ENCODE data around the gene AKR1B15.

The AKR1B15 gene

GRCh38 chr7:134612197-134612596 is 63.3 kb downstream of the AKR1B15 start:
- Histone ChIP-seq H3K4me3 (ENCODE audit: low read length) (no peak overlapping the region), H3K18ac (ENCODE audit: low read length) (no peak overlapping the region), H2BK5ac (ENCODE audit: low read length) (no peak overlapping the region), H3K9ac (ENCODE audit: low read length) (no peak overlapping the region), H2AK5ac (ENCODE audit: low read length) (no peak overlapping the region), H3K36me3 (ENCODE audit: control insufficient read depth, insufficient read depth, low read length) (no peaks in the 10 kb centered on the region), H3K27ac (ENCODE audit: low read depth, low read length) (no peak overlapping the region), H3K56ac (ENCODE audit: low read length) (no peak overlapping the region), H4K8ac (ENCODE audit: low read depth, low read length) (no peak overlapping the region), H3K4ac (ENCODE audit: low read depth, low read length) (no peak overlapping the region), H3K4me2 (ENCODE audit: low read length) (no peak overlapping the region), H3K79me2 (ENCODE audit: control insufficient read depth, insufficient read depth, low read length) (no peaks in the 10 kb centered on the region), H3K23ac (ENCODE audit: low read length) (no peak overlapping the region), H2BK120ac (ENCODE audit: low read depth, low read length) (no peak overlapping the region), H3K79me1 (ENCODE audit: low read length) (no peaks in the 10 kb centered on the region), H3K27me3 (ENCODE audit: insufficient read depth, low read length, poor library complexity) (no peaks in the 10 kb centered on the region), H2BK15ac (replicated peaks; ENCODE audit: low read depth) (no peak overlapping the region), H4K5ac (ENCODE audit: low read length) (no peak overlapping the region), H3K4me1 (ENCODE audit: control insufficient read depth, low read depth, low read length) (no peaks in the 10 kb centered on the region)
- no CpG with 5 or more reads among the region's 2 CpGs for WGBS (ENCODE audit: extremely low coverage, insufficient coverage, low lambda C conversion rate)
- DNase-seq, result no peak

GRCh38 chr7:134613623-134614347 is 64.9 kb downstream of the AKR1B15 start:
- no peak for DNase-seq
- Histone ChIP-seq H3K23ac (ENCODE audit: low read length) (no peak overlapping the region), H4K8ac (ENCODE audit: low read depth, low read length) (no peak overlapping the region), H3K36me3 (ENCODE audit: control insufficient read depth, insufficient read depth, low read length) (no peaks in the 10 kb centered on the region), H3K4me2 (ENCODE audit: low read length) (no peak overlapping the region), H3K4me3 (ENCODE audit: low read length) (no peak overlapping the region), H2BK5ac (ENCODE audit: low read length) (no peak overlapping the region), H2BK120ac (ENCODE audit: low read depth, low read length) (no peak overlapping the region), H3K27me3 (ENCODE audit: insufficient read depth, low read length, poor library complexity) (no peaks in the 10 kb centered on the region), H3K27ac (ENCODE audit: low read depth, low read length) (no peak overlapping the region), H3K4ac (ENCODE audit: low read depth, low read length) (no peak overlapping the region), H2AK5ac (ENCODE audit: low read length) (no peak overlapping the region), H3K56ac (ENCODE audit: low read length) (no peak overlapping the region), H3K4me1 (ENCODE audit: control insufficient read depth, low read depth, low read length) (no peaks in the 10 kb centered on the region), H4K5ac (ENCODE audit: low read length) (no peak overlapping the region), H3K79me1 (ENCODE audit: low read length) (no peaks in the 10 kb centered on the region), H3K79me2 (ENCODE audit: control insufficient read depth, insufficient read depth, low read length) (no peaks in the 10 kb centered on the region), H2BK15ac (replicated peaks; ENCODE audit: low read depth) (no peak overlapping the region), H3K18ac (ENCODE audit: low read length) (no peak overlapping the region), H3K9ac (ENCODE audit: low read length) (no peak overlapping the region)
- no CpG with 5 or more reads among the region's 3 CpGs for WGBS (ENCODE audit: extremely low coverage, insufficient coverage, low lambda C conversion rate)

- Histone ChIP-seq H3K23ac (ENCODE audit: low read length) (no peak overlapping the region), H3K9ac (ENCODE audit: low read length) (no peak overlapping the region), H2AK5ac (ENCODE audit: low read length) (no peak overlapping the region), H3K27me3 (ENCODE audit: insufficient read depth, low read length, poor library complexity) (no peaks in the 10 kb centered on the region), H2BK120ac (ENCODE audit: low read depth, low read length) (no peak overlapping the region), H4K5ac (ENCODE audit: low read length) (no peak overlapping the region), H3K79me2 (ENCODE audit: control insufficient read depth, insufficient read depth, low read length) (no peaks in the 10 kb centered on the region), H3K4ac (ENCODE audit: low read depth, low read length) (no peak overlapping the region), H3K36me3 (ENCODE audit: control insufficient read depth, insufficient read depth, low read length) (no peaks in the 10 kb centered on the region), H3K27ac (ENCODE audit: low read depth, low read length) (no peak overlapping the region), H3K79me1 (ENCODE audit: low read length) (no peaks in the 10 kb centered on the region), H3K56ac (ENCODE audit: low read length) (no peak overlapping the region), H4K8ac (ENCODE audit: low read depth, low read length) (no peak overlapping the region), H3K4me3 (ENCODE audit: low read length) (no peak overlapping the region), H3K18ac (ENCODE audit: low read length) (no peak overlapping the region), H2BK15ac (replicated peaks; ENCODE audit: low read depth) (no peak overlapping the region), H2BK5ac (ENCODE audit: low read length) (no peak overlapping the region), H3K4me2 (ENCODE audit: low read length) (no peak overlapping the region), H3K4me1 (ENCODE audit: control insufficient read depth, low read depth, low read length) (no peaks in the 10 kb centered on the region)
- no CpG with 5 or more reads among the region's 2 CpGs for WGBS (ENCODE audit: extremely low coverage, insufficient coverage, low lambda C conversion rate)
- no peak for DNase-seq
Measured at GRCh38 chr7:134616611-134617010, 67.7 kb downstream of the AKR1B15 start.

- H3K27ac ChIP-seq (ENCODE audit: low read depth, low read length), result no peak overlapping the region
- no peak for DNase-seq
Measured at GRCh38 chr7:134618756-134619530, 70.0 kb downstream of the AKR1B15 start.

GRCh38 chr7:134619627-134620331 is 70.9 kb downstream of the AKR1B15 start:
- Histone ChIP-seq H3K4me3 (ENCODE audit: low read length) (no peak overlapping the region), H3K9ac (ENCODE audit: low read length) (no peak overlapping the region), H2BK120ac (ENCODE audit: low read depth, low read length) (no peak overlapping the region), H3K4ac (ENCODE audit: low read depth, low read length) (no peak overlapping the region), H2BK5ac (ENCODE audit: low read length) (no peak overlapping the region), H3K79me2 (ENCODE audit: control insufficient read depth, insufficient read depth, low read length) (no peaks in the 10 kb centered on the region), H4K8ac (ENCODE audit: low read depth, low read length) (no peak overlapping the region), H3K36me3 (ENCODE audit: control insufficient read depth, insufficient read depth, low read length) (no peaks in the 10 kb centered on the region), H3K23ac (ENCODE audit: low read length) (no peak overlapping the region), H3K27me3 (ENCODE audit: insufficient read depth, low read length, poor library complexity) (no peaks in the 10 kb centered on the region), H3K27ac (ENCODE audit: low read depth, low read length) (no peak overlapping the region), H3K79me1 (ENCODE audit: low read length) (no peaks in the 10 kb centered on the region), H2AK5ac (ENCODE audit: low read length) (no peak overlapping the region), H3K4me1 (ENCODE audit: control insufficient read depth, low read depth, low read length) (no peaks in the 10 kb centered on the region), H3K18ac (ENCODE audit: low read length) (no peak overlapping the region), H3K4me2 (ENCODE audit: low read length) (no peak overlapping the region), H3K56ac (ENCODE audit: low read length) (no peak overlapping the region), H4K5ac (ENCODE audit: low read length) (no peak overlapping the region), H2BK15ac (replicated peaks; ENCODE audit: low read depth) (no peak overlapping the region)
- no peak for DNase-seq
- no CpG with 5 or more reads among the region's 2 CpGs for WGBS (ENCODE audit: extremely low coverage, insufficient coverage, low lambda C conversion rate)

More at GRCh38 chr7:134618756-134619530, 70.0 kb downstream of the AKR1B15 start:
- H4K8ac ChIP-seq (ENCODE audit: low read depth, low read length), result no peak overlapping the region
- H3K4me3 ChIP-seq (ENCODE audit: low read length), result no peak overlapping the region
- no peak overlapping the region for H2AK5ac ChIP-seq (ENCODE audit: low read length)
- H3K27me3 ChIP-seq (ENCODE audit: insufficient read depth, low read length, poor library complexity), result no peaks in the 10 kb centered on the region
- no CpG with 5 or more reads among the region's 5 CpGs for WGBS (ENCODE audit: extremely low coverage, insufficient coverage, low lambda C conversion rate)
- H3K4me2 ChIP-seq (ENCODE audit: low read length), result no peak overlapping the region
- no peaks in the 10 kb centered on the region for H3K36me3 ChIP-seq (ENCODE audit: control insufficient read depth, insufficient read depth, low read length)
- no peak overlapping the region for H3K4ac ChIP-seq (ENCODE audit: low read depth, low read length)
- H2BK120ac ChIP-seq (ENCODE audit: low read depth, low read length), result no peak overlapping the region
- no peak overlapping the region for H3K9ac ChIP-seq (ENCODE audit: low read length)
- H3K23ac ChIP-seq (ENCODE audit: low read length), result no peak overlapping the region
- no peak overlapping the region for H3K56ac ChIP-seq (ENCODE audit: low read length)
- no peak overlapping the region for H4K5ac ChIP-seq (ENCODE audit: low read length)
- no peak overlapping the region for H3K18ac ChIP-seq (ENCODE audit: low read length)
- H2BK5ac ChIP-seq (ENCODE audit: low read length), result no peak overlapping the region
- no peaks in the 10 kb centered on the region for H3K4me1 ChIP-seq (ENCODE audit: control insufficient read depth, low read depth, low read length)
- H2BK15ac ChIP-seq (replicated peaks; ENCODE audit: low read depth), result no peak overlapping the region
- H3K79me1 ChIP-seq (ENCODE audit: low read length), result no peaks in the 10 kb centered on the region
- H3K79me2 ChIP-seq (ENCODE audit: control insufficient read depth, insufficient read depth, low read length), result no peaks in the 10 kb centered on the region

All from mesendoderm (in vitro differentiated cells).